T-helper 9 cell (primary cell): Measurements from ENCODE around the gene P2RX3.
"Not testable (repeated sequence)": the region's sequence is repeated elsewhere in the genome, so short reads cannot be mapped to it uniquely, and the experiment has no call there.

Source experiments
- DNase-seq: peaks from one replicate; pipeline ENCODE4 v3.0.0-alpha.2; 2020
- total RNA-seq, 2 donors: gene quantifications; one replicate each; lab custom pipeline; 2026; lab: John Stamatoyannopoulos, UW

P2RX3 gene
- 0 reads per million in 2 donors for total RNA-seq

- no peak for DNase-seq
These were observed at the start of gene P2RX3 for GRCh38 chr11:57338142-57338541. TSS of gene P2RX3 (plus strand) at chr11:57338352. CDS start at chr11:57338551, 199 bp downstream.

- DNase-seq, result no peak
These were observed 49.2 kb upstream of the P2RX3 start for GRCh38 chr11:57288771-57289579.

GRCh38 chr11:57290288-57290687 is 47.9 kb upstream of the P2RX3 start:
- no peak for DNase-seq

GRCh38 chr11:57294225-57295131 is 43.7 kb upstream of the P2RX3 start:
- no peak for DNase-seq

GRCh38 chr11:57296205-57296604 is 41.9 kb upstream of the P2RX3 start:
- not testable (repeated sequence) for DNase-seq

- no peak for DNase-seq
These were observed 40.9 kb upstream of the P2RX3 start for GRCh38 chr11:57297221-57297620.

GRCh38 chr11:57299150-57299737 is 38.9 kb upstream of the P2RX3 start:
- no peak for DNase-seq

- DNase-seq, result no peak
These were observed 37.4 kb upstream of the P2RX3 start for GRCh38 chr11:57300785-57301184.

- DNase-seq, result no peak
These were observed 36.3 kb upstream of the P2RX3 start for GRCh38 chr11:57301711-57302423.

- no peak for DNase-seq
These were observed 35.7 kb upstream of the P2RX3 start for GRCh38 chr11:57302489-57302888.

- DNase-seq, result no peak
These were observed 34.7 kb upstream of the P2RX3 start for GRCh38 chr11:57303280-57303989.

GRCh38 chr11:57303990-57304579 is 34.1 kb upstream of the P2RX3 start:
- no peak for DNase-seq

GRCh38 chr11:57305523-57305922 is 32.6 kb upstream of the P2RX3 start:
- no peak for DNase-seq

GRCh38 chr11:57306161-57306876 is 31.8 kb upstream of the P2RX3 start:
- DNase-seq, result no peak

- no peak for DNase-seq
These were observed 31.1 kb upstream of the P2RX3 start for GRCh38 chr11:57306940-57307565.

- no peak for DNase-seq
These were observed 30.4 kb upstream of the P2RX3 start for GRCh38 chr11:57307666-57308270.

- no peak for DNase-seq
These were observed 29.6 kb upstream of the P2RX3 start for GRCh38 chr11:57308426-57309060.

GRCh38 chr11:57309106-57310059 is 28.8 kb upstream of the P2RX3 start:
- DNase-seq, result no peak
